Measurements from ENCODE around the gene PTCH1.

The PTCH1 gene

DNA sequence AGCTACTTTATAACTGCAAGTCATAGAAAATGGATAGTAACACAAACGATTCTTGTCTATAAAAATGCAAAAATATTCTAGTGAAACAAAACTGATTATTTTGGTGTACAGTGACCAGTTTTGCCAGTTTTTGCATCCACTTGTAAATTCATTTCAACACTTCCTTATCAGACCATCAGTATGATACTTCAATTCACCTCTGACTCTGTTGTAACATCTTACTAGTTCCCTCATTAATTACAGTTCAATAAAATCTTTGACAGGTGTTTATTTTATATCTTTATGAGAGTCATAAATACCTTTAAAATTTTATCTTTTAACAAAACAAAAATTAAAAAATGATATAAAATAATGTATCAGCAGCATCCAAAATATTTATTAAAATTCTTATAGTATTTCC, 13.1 kb upstream of the PTCH1 start:
- no peak for DNase-seq (ENCODE audit: extremely low read depth, insufficient read length)
- H3K4me3 ChIP-seq (replicated peaks; ENCODE audit: low read depth, low read length), result no peak overlapping the region
- TF ChIP-seq, protein P1, sequence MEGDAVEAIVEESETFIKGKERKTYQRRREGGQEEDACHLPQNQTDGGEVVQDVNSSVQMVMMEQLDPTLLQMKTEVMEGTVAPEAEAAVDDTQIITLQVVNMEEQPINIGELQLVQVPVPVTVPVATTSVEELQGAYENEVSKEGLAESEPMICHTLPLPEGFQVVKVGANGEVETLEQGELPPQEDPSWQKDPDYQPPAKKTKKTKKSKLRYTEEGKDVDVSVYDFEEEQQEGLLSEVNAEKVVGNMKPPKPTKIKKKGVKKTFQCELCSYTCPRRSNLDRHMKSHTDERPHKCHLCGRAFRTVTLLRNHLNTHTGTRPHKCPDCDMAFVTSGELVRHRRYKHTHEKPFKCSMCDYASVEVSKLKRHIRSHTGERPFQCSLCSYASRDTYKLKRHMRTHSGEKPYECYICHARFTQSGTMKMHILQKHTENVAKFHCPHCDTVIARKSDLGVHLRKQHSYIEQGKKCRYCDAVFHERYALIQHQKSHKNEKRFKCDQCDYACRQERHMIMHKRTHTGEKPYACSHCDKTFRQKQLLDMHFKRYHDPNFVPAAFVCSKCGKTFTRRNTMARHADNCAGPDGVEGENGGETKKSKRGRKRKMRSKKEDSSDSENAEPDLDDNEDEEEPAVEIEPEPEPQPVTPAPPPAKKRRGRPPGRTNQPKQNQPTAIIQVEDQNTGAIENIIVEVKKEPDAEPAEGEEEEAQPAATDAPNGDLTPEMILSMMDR (IDR thresholded peaks at IDR 0.05; ENCODE audit: insufficient read depth, low read length, poor library complexity, severe bottlenecking), result no peak

DNA sequence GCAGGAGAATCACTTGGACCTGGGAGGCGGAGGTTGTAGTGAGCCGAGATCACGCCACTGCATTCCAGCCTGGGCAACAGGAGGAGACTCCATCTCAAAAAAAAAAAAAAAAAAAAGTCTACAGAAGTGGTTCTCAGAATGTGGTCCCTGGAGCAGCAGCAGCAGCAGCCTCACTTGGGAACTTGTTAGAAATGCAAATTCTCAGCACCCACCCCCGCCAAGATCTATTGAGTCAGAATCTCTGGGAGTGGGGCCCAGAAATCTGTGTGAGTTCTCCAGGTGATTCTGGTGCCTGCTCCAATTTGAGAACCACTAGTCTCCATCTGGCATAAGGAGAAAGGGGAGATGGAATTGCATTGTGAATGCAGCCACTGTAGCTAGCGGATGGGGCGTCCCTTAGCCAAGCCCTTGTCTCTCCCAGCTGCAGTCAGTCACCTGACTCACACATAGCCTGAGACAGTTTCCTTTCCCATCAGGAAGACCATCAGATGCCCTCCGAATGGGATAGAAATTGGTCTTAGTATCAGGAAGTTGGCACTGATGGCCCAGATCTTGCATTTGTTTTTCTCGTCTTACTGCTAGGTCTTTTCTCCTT, 12.2 kb upstream of the PTCH1 start:
- Histone ChIP-seq H3K36me3 (ENCODE audit: control insufficient read depth, insufficient read depth, low read length) (no peaks in the 10 kb centered on the region), H3K4me3 (replicated peaks; ENCODE audit: low read depth, low read length) (no peak overlapping the region), H3K27me3 (replicated peaks; ENCODE audit: control insufficient read depth, insufficient read depth, low read length) (no peaks in the 10 kb centered on the region; the same call in none of the 2 replicates)
- DNase-seq (ENCODE audit: extremely low read depth, insufficient read length), result no peak
- TF ChIP-seq, protein P1 (IDR thresholded peaks at IDR 0.05; ENCODE audit: insufficient read depth, low read length, poor library complexity, severe bottlenecking), result no peak

More for the DNA sequence above, 13.1 kb upstream of the PTCH1 start:
- Histone ChIP-seq H3K27me3 (replicated peaks; ENCODE audit: control insufficient read depth, insufficient read depth, low read length) (no peaks in the 10 kb centered on the region; the same call in none of the 2 replicates), H3K36me3 (ENCODE audit: control insufficient read depth, insufficient read depth, low read length) (no peaks in the 10 kb centered on the region)

DNA sequence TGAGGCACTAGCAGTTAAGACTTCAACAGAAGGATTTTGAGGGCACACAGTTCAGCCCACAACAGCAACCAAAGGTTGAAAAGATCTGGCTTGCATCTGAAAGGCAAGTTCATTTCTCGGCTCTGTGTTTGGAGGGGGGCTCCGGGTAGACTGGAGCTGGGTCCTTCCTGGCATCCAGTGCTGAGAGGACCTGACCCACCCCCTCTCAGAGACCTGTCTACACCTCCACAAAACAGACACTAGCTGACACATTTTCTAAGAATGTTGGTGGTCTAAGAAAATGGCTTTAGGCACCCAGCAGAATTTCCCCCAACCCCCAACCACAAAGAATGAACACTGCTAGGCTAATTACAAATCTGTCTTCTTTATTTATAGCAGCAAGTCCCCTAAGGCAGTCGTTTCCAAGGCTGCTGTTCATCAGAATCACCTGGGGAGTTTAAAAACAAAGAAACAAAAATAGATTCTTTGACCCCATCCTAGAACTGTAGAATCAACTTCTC, 6.2 kb upstream of the PTCH1 start:
- Histone ChIP-seq H3K4me3 (replicated peaks; ENCODE audit: low read depth, low read length) (no peak overlapping the region), H3K36me3 (ENCODE audit: control insufficient read depth, insufficient read depth, low read length) (no peaks in the 10 kb centered on the region), H3K27me3 (replicated peaks; ENCODE audit: control insufficient read depth, insufficient read depth, low read length) (no peaks in the 10 kb centered on the region; the same call in 1 of the 2 replicates)
- TF ChIP-seq, protein P1 (IDR thresholded peaks at IDR 0.05; ENCODE audit: insufficient read depth, low read length, poor library complexity, severe bottlenecking), result no peak
- DNase-seq (ENCODE audit: extremely low read depth, insufficient read length), result no peak

DNA sequence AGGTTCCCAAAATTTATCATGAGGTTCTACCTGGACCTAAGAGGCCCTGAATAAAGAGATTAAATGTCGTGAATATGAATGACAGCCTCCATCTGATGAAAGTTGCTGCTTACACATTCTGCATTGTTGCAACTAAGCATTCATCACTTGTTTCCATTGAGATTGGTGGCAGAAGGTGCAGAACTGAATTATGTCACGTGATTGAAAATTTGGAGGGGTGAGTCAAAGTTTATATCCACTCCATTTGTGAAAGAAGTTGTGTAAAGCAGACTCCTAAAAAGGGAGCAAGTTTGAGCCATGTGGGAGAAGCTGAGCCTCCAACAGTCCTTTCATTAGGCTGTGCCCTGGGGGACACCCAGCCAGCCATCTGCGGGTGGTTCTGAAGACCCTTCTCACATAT, 4.9 kb upstream of the PTCH1 start:
- TF ChIP-seq, protein P1 (IDR thresholded peaks at IDR 0.05; ENCODE audit: insufficient read depth, low read length, poor library complexity, severe bottlenecking), result no peak
- no peaks in the 10 kb centered on the region; the same call in 1 of the 2 replicates for H3K27me3 ChIP-seq (replicated peaks; ENCODE audit: control insufficient read depth, insufficient read depth, low read length)
- H3K4me3 ChIP-seq (replicated peaks; ENCODE audit: low read depth, low read length), result no peak overlapping the region
- DNase-seq (ENCODE audit: extremely low read depth, insufficient read length), result no peak
- H3K36me3 ChIP-seq (ENCODE audit: control insufficient read depth, insufficient read depth, low read length), result no peaks in the 10 kb centered on the region

DNA sequence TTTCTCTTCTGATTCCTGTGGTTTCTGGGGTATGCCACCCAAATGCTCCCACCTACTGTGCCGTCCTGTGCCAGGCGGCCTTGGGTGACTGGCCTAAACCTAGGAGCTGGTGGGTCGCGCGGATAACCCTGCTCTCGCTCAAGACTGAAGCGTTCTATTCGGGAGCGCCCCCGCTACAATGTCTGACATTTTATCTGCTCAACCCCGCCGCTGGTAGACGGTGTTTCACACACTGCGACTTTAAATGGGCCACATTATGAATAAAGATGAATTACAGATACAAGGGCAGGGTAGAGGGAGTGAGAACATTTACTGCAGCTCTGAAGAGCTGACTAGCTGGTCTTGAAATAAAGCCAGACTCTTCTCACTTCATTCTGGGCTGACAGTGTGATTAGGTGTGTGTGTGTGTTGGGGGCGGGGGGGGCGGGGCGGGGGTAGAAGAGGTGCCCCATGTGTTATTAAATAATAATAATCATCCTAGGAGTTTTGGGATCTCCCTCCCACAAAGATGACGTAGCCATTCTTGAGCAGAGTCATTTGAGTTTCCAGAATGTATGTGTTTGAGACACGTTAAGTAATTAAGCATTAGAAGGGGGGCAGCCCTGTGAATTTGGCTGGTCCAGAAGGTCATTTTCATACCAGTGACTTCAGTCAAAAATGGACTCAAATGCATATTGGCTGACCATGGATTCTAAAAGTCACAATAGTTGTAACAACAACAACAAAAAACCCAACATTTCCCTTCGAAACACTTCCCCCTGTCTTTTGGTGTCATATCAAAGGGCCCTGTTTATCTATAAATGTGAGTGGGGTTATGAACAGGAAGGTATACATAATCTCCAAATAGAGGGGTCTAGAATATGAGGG, 1.0 kb upstream of the PTCH1 start:
- no peak for DNase-seq (ENCODE audit: extremely low read depth, insufficient read length)
- H3K27me3 ChIP-seq (replicated peaks; ENCODE audit: control insufficient read depth, insufficient read depth, low read length), result no peaks in the 10 kb centered on the region; the same call in none of the 2 replicates
- H3K36me3 ChIP-seq (ENCODE audit: control insufficient read depth, insufficient read depth, low read length), result no peaks in the 10 kb centered on the region
- TF ChIP-seq, protein P1 (IDR thresholded peaks at IDR 0.05; ENCODE audit: insufficient read depth, low read length, poor library complexity, severe bottlenecking), result no peak
- no peak overlapping the region for H3K4me3 ChIP-seq (replicated peaks; ENCODE audit: low read depth, low read length)
